Measurements from ENCODE around the gene TMPRSS9.
A peak's percentile ranks its signal among the peaks of the same experiment; 100 is the strongest.

TMPRSS9 gene

GRCh38 chr19:2330255-2330631 lies 29.8 kb upstream of the TMPRSS9 start:
- DNase-seq: no peak

DNA sequence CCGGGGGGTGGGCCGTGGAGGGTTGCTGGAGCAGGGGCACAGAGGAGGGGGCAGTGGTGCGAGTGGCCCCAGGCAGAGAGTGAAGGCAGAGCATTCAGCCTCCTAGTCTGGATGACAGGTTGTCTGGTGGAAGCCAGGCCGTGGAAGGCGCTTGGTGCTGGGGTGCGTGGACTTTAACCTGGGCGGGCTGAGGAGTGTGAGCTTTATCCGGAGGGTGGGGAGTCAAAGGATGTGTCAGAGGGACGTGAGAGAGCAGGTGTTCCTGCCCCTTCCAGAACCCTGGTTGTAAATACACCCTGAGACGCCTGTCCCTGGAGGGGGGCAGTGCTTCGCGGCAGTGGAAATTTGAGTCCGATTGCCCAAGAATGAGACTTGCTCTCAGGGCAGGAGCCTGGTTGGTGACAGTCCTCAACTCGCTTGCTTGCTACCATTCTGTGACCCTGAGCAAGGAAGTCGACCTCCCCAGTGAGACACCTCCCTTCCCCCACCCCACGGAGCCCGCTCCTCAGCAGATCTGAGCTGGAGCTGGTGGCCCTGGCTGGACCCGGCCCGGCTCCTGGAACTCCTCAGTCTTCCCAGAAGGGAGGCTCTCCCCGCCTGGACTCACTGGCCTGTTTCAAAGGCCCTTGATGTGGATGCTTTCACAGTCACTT lies 29.3 kb upstream of the TMPRSS9 start:
- no peak for DNase-seq

DNA sequence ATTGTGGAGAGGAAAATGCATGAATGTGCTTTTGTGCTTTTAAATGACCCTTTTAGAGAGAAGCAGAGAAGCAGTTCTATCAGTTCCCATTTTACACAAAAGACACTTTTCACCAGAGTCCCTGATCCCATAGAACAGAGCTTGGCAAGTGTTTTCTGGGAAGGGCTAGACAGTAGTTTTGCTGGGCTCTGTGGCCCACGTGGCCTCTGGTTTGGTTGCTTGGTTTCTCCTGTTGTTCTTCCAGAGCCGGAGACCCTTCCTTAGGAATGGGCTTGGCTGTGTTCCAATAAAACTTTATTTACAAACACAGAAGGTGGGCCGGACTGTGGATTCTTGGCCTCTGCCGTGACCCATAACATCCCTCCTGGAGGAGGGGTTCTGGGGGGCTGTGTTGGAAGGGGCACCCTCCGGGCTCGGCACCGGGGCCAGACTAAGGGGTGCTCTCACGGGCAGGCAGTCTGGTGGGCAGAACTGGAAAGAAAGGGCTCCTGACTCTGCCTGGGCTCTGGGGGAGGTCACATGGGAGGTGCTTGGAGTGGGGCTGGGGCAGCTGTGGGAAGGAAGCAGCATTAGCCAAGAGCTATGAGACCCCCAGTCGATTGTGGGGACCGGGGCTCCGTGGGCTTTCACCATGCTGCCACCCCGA lies 28.3 kb upstream of the TMPRSS9 start:
- DNase-seq: no peak

GRCh38 chr19:2332341-2333026 lies 27.6 kb upstream of the TMPRSS9 start:
- no peak for DNase-seq

DNA sequence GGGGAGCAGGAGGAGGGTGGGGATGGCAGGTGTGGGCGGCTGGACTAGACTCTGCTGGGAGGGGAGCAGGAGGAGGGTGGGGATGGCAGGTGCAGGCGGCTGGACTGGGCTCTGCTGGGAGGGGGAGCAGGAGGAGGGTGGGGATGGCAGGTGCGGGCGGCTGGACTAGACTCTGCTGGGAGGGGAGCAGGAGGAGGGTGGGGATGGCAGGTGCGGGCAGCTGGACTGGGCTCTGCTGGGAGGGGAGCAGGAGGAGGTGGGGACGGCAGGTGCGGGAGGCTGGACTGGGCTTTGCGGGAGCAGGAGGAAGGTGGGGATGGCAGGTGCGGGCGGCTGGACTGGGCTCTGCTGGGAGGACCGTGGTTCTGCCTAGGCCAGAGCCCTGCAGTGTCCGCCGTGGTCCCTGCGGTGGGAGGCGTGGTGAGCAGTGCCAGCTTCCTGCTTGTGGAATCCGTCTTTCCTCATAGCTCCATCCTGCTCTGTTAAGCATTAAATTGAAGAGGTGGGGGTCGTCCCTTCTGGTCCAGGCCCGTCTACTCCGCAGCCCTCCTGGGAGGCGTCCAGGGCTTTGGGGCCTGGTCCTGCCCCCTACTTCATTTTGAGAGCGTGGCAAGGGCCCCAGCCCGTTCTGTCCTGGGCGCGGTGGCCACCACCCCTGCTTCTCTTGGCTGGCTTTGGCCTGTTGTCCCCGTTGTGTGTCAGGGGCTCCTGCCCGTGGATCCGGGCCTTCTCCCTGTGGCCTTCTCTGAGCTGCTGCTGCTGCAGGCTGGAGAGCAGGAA lies 26.8 kb upstream of the TMPRSS9 start:
- DNase-seq: peak in 2 of 3 donors; percentile 24 to 42

- DNase-seq: peak; percentile 18 to 42 (median 25)
These were observed 26.3 kb upstream of the TMPRSS9 start for GRCh38 chr19:2333807-2334211.

GRCh38 chr19:2334426-2334825 lies 25.6 kb upstream of the TMPRSS9 start:
- no peak for DNase-seq

- no peak for DNase-seq
These were observed 24.8 kb upstream of the TMPRSS9 start for GRCh38 chr19:2334986-2335846.

DNA sequence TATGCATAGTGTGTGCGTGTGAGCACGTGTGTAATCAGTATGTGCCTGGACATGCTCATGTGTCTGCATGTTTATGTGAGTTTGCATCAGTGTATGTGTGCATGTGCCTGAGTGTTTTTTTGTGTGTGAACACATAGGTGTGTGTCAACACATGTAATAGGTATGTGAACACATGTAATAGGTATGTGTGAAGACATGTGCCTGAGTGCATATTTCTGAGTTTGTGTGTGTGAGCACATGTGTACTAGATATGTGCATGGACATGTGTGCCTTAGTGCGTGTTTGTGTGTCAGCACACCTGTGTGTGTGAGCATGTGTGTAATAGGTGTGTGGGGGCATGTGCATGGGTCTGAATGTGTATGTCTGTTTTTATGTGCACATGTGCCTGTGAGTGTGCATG lies 24.2 kb upstream of the TMPRSS9 start:
- DNase-seq: no peak

DNA sequence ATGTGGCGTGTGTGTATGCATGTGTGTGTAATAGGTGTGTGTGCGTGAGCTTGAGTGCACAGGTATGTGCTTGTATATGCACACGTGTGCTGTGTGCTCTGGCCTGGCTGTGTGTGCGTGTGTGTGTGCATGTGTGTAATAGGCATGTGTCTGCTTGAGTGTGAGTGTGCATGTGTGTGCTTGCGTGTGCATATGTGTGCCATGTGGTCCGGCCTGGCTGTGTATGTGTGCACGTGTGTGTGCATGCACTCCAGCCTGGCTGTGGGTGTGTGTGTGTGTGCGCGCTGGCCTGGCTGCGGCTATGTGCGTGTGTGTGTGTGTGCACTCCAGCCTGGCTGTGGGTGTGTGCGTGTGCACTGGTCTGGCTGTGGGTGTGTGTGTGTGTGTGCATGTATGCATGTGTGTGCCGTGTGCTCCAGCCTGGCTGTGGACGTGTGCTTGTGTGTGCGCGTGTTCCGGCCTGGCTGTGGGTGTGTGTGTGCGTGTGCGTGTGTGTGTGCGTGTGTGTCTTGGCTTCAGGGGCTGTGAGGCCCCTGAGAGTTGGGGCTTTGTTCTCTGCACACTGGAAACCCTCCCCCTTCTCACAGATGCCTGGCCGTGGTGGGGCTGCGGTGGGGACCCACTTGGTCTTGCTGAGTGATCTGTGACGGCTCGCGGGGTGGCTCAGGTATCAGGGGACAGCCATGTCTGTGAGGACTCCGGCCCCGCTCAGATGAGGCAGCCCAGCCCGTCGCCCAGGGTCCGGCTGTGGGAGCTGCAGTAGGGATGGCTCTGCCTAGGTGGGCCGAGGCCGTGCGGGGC lies 23.3 kb upstream of the TMPRSS9 start:
- no peak for DNase-seq

- DNase-seq: no peak
These were observed 22.7 kb upstream of the TMPRSS9 start for GRCh38 chr19:2337329-2337707.

GRCh38 chr19:2338055-2338615 lies 21.9 kb upstream of the TMPRSS9 start:
- DNase-seq: no peak

DNA sequence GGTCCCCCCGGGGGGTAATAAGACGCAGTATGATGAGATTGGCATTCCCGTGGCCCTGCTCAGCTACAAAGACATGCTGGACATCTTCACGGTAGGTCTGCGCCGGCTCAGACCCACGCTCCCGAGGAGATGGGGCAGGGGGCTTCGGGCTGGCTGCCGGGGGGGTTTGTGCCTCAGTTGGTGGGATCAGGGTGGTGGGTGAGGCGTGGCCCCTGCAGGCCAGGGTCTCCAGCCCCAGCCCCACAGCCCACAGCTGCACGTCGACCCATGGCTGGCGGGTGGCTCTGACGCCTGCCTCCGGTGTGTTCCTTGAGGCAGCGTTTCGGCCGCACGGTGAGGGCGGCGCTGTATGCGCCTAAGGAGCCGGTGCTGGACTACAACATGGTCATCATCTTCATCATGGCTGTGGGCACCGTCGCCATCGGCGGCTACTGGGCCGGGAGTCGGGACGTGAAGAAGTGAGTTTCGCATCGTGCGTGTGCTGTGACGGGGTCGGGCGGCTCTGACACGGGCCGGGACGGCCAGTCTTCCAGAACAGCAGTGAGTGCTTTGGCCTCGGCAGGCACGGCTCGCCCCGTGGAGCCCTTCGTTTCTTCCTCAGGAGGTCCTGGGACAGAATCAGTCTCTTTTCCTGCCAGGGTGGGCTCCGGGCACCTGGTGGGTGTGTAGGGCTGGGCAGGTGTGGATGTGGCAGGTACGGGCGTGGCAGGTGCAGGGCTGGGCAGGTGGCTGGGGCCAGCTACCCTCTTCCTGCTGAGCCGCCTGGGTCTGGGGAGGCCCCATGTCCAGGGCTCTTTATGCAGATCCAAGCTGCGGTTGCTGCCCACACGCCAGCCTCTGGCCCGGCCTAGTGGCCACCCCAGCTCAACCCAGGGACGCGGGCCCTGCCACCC lies 21.1 kb upstream of the TMPRSS9 start:
- no peak for DNase-seq

DNA sequence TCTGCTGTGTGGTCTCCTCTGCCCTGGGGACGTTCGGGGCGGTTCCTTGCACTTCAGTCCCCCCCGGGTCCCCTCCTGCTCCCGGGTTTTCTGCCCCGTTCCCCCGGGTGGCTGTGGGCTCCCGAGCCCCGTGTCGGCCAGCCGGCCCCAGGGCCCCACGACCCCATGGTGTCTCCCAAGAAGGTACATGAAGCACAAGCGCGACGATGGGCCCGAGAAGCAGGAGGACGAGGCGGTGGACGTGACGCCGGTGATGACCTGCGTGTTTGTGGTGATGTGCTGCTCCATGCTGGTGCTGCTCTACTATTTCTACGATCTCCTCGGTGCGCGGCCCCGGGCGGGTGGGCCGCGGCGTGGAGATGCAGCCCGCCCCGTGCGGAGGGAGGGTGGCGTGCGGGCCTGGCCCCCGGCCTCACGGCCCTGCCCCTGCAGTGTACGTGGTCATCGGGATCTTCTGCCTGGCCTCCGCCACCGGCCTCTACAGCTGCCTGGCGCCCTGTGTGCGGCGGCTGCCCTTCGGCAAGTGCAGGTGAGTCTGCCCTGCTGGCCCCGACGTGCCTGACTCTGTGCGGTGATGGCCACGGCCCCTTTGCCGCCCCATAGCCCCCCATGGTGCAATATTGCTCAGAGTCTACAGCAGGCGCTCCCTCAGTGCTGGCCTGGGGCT lies 20.3 kb upstream of the TMPRSS9 start:
- no peak for DNase-seq

GRCh38 chr19:2340496-2341243 lies 19.4 kb upstream of the TMPRSS9 start:
- DNase-seq: no peak

GRCh38 chr19:2341244-2341751 lies 18.8 kb upstream of the TMPRSS9 start:
- DNase-seq: no peak

- DNase-seq: no peak
These were observed 18.1 kb upstream of the TMPRSS9 start for GRCh38 chr19:2341982-2342381.

DNA sequence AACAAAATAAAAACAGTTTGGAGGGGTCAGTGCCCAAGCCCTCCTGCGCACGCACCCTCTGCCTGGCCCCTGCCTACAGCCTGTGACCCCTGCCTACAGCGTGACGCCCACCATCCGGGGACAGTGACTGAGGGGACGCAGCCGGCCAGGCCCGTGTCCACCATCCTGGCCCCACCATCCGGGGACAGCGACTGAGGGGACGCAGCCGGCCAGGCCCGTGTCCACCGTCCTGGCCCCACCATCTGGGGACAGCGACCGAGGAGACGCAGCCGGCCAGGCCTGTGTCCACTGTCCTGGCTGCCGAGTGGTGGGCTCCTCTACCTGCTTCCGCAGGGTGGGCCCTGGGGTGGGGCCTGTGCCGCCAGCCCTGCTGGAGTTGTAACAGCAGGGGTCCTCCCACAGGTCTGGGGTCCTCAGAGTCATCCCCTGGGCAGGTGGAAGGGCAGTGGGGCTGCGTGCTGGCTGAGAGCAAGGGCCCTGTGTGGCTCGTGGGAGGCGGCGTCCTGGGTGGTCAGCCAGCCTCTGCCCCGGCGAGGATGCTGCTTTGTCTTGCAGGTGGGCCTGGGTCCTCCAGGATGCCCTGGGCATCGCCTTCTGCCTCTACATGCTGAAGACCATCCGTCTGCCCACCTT lies 17.3 kb upstream of the TMPRSS9 start:
- DNase-seq: no peak

Measured in suppressor macrophage treated with lipopolysaccharide for 1 hour (primary cell).